GM15510 (cell line): ENCODE results near the gene GMEB2.

Experiments
- POLR2A ChIP-seq: IDR thresholded peaks from 3 replicates; pipeline ENCODE4 v1.6.1; 2011; ENCODE audit warnings: borderline replicate concordance; ENCODE audit not compliant: insufficient read length; ENCODE audit errors: extremely low read depth

GMEB2 gene

GRCh38 chr20:63544958-63545516, 81.9 kb downstream of the GMEB2 start:
- no peak for TF ChIP-seq POLR2A

GRCh38 chr20:63544241-63544957, 82.5 kb downstream of the GMEB2 start:
- TF ChIP-seq POLR2A = no peak

DNA sequence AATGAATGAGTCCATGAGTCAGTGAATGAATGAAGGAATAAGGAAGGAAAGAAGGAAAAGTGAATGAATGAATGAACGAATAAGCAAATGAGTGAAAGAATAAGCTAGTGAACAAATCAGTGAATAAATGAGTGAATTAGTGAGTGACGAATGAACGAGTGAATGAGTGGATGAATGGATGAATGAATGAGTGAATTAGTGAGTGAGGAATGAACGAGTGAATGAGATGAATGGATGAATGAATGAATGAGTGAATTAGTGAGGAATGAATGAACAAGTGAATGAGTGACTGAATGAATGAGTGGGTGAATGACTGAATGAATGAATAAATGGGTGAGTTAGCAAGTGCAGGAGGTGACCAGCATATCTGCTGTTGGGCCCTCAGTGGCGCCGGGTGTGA, 83.2 kb downstream of the GMEB2 start:
- TF ChIP-seq POLR2A = no peak

DNA sequence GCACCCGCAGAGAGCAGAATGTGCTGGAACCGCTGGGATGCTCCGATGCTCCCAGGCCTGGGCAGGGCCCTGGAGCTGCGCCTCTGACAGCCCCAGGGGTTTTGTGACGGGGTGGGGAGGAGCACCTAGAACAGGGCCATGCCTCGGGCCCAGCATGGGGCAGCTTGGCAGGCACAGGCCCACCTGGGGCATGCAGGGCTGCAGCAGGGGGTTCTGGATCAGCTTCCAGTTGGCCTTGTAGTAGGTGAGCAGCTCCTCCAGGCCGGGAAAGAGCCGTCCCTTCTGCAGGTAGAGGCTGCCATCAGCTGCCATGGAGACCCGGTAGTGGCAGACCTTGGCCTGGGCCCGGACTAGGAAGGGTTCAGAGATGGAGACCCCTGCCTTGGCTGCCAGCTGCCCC, 83.8 kb downstream of the GMEB2 start:
- no peak for TF ChIP-seq POLR2A

DNA sequence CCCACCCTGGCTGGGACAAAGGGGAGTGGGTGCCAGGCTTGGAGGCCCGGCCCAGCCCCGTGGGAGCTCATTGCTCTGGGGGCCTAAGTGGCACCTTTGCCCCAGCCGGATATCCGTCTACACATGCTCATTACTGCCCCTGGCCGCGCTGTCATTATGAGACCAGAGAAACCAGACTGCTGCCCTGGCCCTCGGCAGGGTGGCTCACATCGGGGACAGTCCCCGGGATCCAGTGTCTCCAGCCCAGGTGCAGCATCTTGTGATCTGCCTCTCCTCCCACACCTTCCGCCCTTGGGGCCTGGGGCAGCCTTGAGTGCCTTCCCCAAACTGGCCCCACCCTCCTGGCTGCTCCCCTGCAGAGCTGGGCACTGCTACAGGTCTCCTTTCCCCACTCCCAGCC, 84.2 kb downstream of the GMEB2 start:
- TF ChIP-seq POLR2A = no peak

DNA sequence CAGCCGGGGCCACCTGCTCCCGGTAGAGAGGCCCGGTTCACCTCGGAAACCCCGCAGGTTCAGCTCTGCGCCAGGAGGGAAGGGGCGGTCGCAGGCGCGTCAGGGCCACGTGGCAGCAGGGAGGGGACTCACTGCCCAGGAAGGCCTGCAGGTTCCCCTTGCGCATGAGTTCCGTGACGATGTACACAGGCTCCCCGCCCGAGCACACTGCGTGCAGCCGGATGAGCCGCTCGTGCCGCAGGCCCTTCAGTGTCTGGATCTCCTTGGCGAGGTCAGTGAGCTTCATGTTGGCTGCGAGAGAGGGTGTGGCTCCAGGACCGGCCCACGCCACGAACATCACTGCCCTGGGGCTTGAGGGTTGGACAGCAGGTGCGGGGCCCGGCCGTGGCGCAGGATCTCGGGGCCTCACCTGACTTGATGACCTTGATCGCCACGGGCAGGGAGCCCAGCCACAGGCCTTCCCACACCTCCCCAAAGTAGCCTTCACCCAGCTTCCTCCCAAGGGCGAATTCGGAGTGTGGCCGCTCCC, 84.8 kb downstream of the GMEB2 start:
- TF ChIP-seq POLR2A = no peak

GRCh38 chr20:63541371-63541770, 85.5 kb downstream of the GMEB2 start:
- TF ChIP-seq POLR2A = no peak

GRCh38 chr20:63540417-63541186, 86.3 kb downstream of the GMEB2 start:
- TF ChIP-seq POLR2A = no peak

DNA sequence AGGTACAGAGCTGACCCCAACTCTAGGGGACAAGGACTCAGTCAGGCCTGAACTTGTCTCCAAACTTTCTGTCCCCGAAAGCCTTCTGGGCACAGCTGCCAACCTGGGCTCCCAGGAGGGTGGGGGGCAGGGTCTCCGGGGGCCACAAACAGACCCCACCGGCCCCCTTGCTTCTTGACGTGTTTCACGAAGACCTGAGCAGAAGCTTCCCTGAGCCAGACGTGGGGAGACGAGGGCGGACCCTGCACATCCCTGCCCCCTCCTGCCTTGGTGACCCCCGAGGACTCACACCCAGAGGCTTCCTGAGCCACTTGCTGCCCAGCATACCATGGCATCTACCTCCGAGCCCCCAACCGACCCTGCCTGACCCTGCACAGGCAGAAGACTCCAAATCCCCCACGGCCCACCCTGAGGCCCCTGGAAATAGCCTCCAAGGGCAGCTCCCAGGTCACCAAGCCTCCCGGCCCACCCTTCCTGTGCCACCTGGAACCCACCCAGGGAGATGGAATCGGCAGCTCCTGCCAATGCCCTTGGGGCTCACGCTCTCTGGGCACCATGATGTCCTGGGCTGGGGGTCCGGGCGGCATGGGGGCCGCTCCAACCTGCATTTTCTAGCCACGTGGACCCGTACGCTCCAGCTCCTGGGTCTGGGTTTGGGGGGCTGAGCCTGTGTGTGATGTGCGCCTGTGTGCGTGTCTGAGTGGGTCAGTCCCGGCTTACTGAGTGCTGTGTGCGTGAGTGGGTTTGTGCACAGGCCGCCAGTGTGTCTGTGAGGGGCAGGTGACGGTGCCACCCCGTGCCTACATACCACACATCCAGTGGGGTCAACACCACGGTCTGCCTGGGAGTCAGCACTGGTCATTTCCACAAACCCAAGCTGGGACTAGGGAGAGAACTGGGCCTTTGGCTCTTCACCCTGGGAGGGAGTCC, 87.2 kb downstream of the GMEB2 start:
- TF ChIP-seq POLR2A = no peak

- no peak for TF ChIP-seq POLR2A
These were observed 87.8 kb downstream of the GMEB2 start for GRCh38 chr20:63539092-63539430.

- no peak for TF ChIP-seq POLR2A
These were observed 88.5 kb downstream of the GMEB2 start for GRCh38 chr20:63538204-63539091.
